Glutamatergic neuron (in vitro differentiated cells): ENCODE measurements around the gene MC1R. TPM values are rescaled to one million over a fixed set of nuclear protein-coding genes. Genes with fewer than 3 reads are reported as not detected.
A peak's percentile ranks its signal among the peaks of the same experiment; 100 is the strongest.

Experiments used
- DNase-seq: peaks from one replicate; pipeline ENCODE4 v3.0.0; 2022
- H3K27ac Mint-ChIP-seq: one replicate; pipeline ENCODE4 v1.8.0; 2020; ENCODE audit warnings: mild to moderate bottlenecking, mixed read lengths, inconsistent platforms; ENCODE audit not compliant: unreplicated experiment
- H3K27me3 Mint-ChIP-seq: one replicate; pipeline ENCODE4 v1.8.0; 2020; ENCODE audit warnings: mild to moderate bottlenecking, moderate library complexity, mixed read lengths, inconsistent platforms; ENCODE audit not compliant: unreplicated experiment
- H3K36me3 Mint-ChIP-seq: one replicate; pipeline ENCODE4 v1.8.0; 2020; ENCODE audit warnings: mild to moderate bottlenecking, mixed read lengths, inconsistent platforms; ENCODE audit not compliant: unreplicated experiment
- H3K4me1 Mint-ChIP-seq: one replicate; pipeline ENCODE4 v1.8.0; 2020; ENCODE audit warnings: mild to moderate bottlenecking, low read depth, mixed read lengths, inconsistent platforms; ENCODE audit not compliant: unreplicated experiment
- H3K4me3 Mint-ChIP-seq: one replicate; pipeline ENCODE4 v1.8.0; 2020; ENCODE audit warnings: mild to moderate bottlenecking, mixed read lengths, inconsistent platforms; ENCODE audit not compliant: unreplicated experiment
- H3K9me3 Mint-ChIP-seq: one replicate; pipeline ENCODE4 v1.8.0; 2020; ENCODE audit warnings: mild to moderate bottlenecking, moderate library complexity, mixed read lengths, inconsistent platforms; ENCODE audit not compliant: unreplicated experiment
- total RNA-seq: library from RNA; stranded (reverse); fragmentation: NEBNext Ultra II Directional; extraction: Animal tissue kit (Norgen Biotek cat#: 25700); gene quantifications from one replicate; pipeline ENCODE4 v1.2.1, GENCODE V29; 2021; ENCODE audit not compliant: unreplicated experiment
- TF ChIP-seq, protein P1 (sequence below): fragments of 200-600 bp; sonication (generic); IDR thresholded peaks from one replicate; pipeline ENCODE4 v1.5.0; 2021; ENCODE audit not compliant: partially characterized antibody, unreplicated experiment

MC1R gene
- total RNA-seq, 1 donor from 2014 or later, result 12.8 TPM

DNA sequence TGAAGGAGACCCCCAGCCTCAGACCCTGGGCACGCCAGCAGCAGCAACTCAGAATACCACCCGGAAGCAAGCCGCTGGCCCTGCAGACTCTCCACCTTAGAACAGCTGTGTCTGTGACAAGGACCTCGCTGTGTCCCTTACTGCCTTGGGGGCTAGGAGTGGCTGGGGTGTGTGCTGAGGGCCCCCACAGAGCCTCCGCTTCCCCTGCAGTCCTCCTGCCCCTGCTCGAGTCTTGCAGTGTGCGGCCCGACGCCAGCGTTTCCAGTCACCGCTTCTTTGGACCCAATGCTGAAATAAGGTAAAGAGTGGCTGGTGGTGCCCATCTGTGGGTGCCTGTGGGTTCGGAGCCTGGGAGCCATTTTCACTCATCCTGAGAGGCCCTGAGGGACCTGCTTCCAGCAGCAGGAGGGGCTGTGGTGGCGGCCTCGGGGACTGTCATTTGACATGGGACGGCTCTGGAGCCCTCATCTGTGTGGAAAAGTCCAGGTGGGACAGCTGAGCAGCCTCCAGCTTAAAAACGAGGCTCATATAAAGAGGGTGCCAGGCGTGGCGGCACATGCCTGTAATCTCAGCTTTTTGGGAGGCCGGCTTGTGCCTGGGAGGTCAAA lies 14.7 kb upstream of the MC1R start:
- H3K4me1 Mint-ChIP-seq, result peaks cover 13% of the 10 kb centered on the region
- DNase-seq, result no peak
- peak overlapping the region; percentile 17 for H3K27ac Mint-ChIP-seq
- peaks cover under 1% of the 10 kb centered on the region for H3K36me3 Mint-ChIP-seq
- H3K27me3 Mint-ChIP-seq, result peaks cover 7% of the 10 kb centered on the region
- TF ChIP-seq, protein P1, sequence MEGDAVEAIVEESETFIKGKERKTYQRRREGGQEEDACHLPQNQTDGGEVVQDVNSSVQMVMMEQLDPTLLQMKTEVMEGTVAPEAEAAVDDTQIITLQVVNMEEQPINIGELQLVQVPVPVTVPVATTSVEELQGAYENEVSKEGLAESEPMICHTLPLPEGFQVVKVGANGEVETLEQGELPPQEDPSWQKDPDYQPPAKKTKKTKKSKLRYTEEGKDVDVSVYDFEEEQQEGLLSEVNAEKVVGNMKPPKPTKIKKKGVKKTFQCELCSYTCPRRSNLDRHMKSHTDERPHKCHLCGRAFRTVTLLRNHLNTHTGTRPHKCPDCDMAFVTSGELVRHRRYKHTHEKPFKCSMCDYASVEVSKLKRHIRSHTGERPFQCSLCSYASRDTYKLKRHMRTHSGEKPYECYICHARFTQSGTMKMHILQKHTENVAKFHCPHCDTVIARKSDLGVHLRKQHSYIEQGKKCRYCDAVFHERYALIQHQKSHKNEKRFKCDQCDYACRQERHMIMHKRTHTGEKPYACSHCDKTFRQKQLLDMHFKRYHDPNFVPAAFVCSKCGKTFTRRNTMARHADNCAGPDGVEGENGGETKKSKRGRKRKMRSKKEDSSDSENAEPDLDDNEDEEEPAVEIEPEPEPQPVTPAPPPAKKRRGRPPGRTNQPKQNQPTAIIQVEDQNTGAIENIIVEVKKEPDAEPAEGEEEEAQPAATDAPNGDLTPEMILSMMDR, result no peak
- H3K9me3 Mint-ChIP-seq, result peaks cover 11% of the 10 kb centered on the region
- no peak overlapping the region for H3K4me3 Mint-ChIP-seq

DNA sequence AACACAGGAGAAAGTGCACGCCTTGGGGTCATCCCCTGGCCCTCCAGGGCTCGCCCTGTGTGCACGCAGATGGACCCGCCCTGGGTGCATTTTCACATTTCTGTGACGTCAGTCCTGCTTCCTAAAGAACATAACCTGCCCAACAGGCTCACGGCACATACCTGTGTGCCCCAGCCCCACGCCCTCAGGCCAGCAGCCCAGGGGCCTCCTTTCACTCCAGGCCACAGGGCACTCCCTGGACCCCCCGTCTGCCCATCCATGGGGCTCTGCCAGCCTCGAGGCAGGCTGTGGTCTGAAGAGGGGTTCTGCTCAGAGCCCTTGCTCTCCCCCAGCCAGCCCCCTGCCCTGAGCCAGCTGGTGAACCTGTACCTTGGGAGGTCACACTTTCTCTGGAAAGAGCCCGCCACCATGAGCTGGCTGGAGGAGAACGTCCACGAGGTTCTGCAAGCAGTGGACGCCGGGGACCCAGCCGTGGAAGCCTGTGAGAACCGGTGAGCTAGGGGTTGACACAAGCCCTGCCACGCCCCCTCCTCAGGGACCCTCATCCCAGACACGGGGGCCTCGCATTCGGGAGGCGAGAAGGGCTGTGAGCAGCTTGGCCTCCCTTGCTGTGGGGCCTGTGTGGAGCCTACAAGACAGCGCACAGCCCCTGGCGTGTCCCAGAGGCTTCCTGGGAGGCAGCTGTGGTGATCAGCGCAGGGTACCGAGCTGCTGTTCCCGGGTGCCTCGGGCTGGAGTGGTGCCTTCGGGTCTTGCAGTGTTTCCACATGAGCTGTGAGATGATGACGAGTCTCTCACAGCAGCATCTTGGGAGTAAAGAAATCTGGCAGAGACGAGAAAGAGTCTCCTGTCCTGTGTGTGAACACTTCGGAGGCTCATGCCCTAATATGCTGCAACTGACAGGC lies 13.8 kb upstream of the MC1R start:
- Mint-ChIP-seq H3K27ac (peak overlapping the region; percentile 92), H3K4me3 (no peak overlapping the region), H3K9me3 (peaks cover 9% of the 10 kb centered on the region), H3K4me1 (peaks cover 13% of the 10 kb centered on the region), H3K27me3 (peaks cover 7% of the 10 kb centered on the region), H3K36me3 (no peaks in the 10 kb centered on the region)
- DNase-seq, result no peak
- TF ChIP-seq, protein P1, result no peak

DNA sequence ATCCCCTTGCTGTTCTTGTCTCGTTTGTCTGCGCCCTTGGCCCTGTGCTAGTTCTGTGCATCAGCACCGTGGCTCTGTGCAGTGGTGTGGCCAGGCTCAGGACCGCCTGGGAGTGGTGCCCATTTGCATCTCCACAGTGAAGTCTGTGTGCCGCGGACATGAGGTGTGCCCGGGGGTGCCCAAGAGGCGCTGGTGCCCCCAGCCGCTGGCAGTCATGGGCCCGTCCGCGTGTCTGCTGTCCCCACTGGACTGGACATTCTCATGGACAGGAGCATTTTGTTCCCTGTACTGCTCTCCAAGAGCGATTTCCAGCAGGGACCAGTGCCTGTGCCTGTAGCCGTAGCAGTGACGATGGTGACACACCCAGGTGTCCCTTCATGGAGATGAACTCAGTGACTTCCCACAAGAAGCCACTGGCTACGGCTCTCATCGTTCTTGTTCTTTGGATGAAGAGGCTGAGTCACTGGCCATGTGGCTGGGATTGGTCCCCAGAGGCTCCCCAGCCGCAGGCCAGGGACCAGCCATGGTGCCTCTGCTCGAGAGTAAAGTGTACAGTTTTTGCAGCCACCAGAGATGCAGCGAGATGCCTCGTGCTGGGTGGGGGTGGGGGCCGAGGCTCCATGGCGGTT lies 13.0 kb upstream of the MC1R start:
- DNase-seq, result peak; percentile 68
- H3K4me3 Mint-ChIP-seq, result peak overlapping the region; percentile 68
- peaks cover 7% of the 10 kb centered on the region for H3K27me3 Mint-ChIP-seq
- H3K4me1 Mint-ChIP-seq, result peaks cover 13% of the 10 kb centered on the region
- peaks cover 5% of the 10 kb centered on the region for H3K9me3 Mint-ChIP-seq
- peak overlapping the region; percentile 92 for H3K27ac Mint-ChIP-seq
- H3K36me3 Mint-ChIP-seq, result no peaks in the 10 kb centered on the region
- TF ChIP-seq, protein P1, result no peak

DNA sequence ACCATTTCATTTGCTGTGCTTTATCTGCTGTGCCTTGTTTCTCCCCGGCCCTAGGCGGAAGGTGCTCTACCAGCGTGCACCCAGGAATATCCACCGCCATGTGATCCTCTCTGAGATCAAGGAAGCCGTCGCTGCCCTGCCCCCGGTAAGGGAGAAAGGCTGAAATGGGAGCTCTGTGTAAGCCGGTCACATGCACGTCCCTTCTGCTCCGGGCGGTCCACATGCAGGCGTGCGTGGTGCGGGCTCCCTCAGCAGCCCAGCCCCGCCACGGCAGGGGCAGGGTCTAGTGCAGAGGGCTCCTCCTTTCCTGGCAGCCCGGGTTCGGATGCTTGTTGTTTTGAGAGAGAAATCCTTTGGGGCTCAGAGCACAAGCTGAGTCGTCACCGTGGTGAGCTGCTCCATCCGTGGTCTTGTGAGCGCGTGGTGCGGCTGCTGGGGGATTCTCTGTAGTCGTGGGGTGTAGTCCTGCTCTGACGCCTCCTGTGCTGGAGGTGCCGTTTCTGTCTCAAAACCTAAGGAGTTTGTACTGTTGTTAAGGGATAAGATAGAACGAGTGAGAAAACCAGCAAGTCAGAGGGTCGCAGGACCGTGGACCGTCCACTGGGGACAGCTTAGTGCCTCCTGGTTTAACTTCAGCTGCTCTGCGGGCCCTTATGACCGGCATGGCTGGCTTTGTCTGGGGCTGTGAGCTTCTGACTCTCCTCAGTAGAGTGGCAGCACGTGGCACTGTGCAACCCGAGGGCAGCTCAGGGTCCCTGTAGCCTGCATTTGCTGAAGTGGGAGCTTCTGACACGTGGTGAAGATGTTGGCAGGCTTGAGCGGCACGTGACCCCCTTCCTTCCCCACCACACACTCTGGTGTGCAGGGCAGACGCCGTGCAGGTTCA lies 12.3 kb upstream of the MC1R start:
- no peaks in the 10 kb centered on the region for H3K36me3 Mint-ChIP-seq
- peak overlapping the region; percentile 68 for H3K4me3 Mint-ChIP-seq
- H3K9me3 Mint-ChIP-seq, result peaks cover 5% of the 10 kb centered on the region
- TF ChIP-seq, protein P1, result peak; percentile 28
- H3K4me1 Mint-ChIP-seq, result peaks cover 13% of the 10 kb centered on the region
- H3K27ac Mint-ChIP-seq, result peak overlapping the region; percentile 92
- H3K27me3 Mint-ChIP-seq, result peaks cover 7% of the 10 kb centered on the region
- peak; percentile 53 for DNase-seq
